ENCODE results near the gene PPP1R12A. TPM values are rescaled to one million over a fixed set of nuclear protein-coding genes. Genes with fewer than 3 reads are reported as not detected.
A peak's percentile ranks its signal among the peaks of the same experiment; 100 is the strongest.

Gene PPP1R12A
- total RNA-seq, 2 donors from 2014 or later: 57.5 to 79.2 TPM

GRCh38 chr12:79891506-79892162 is 43.3 kb downstream of the PPP1R12A start:
- H3K9me3 ChIP-seq: no peaks in the 10 kb centered on the region
- no peak for DNase-seq
- H3K36me3 ChIP-seq: no peaks in the 10 kb centered on the region
- no peaks in the 10 kb centered on the region for H3K27me3 ChIP-seq
- no peak overlapping the region for H3K9ac ChIP-seq (ENCODE audit: low read depth in 2 of 2, low read length in 2 of 2)
- TF ChIP-seq CTCF (IDR thresholded peaks at IDR 0.05): no peak
- no peak overlapping the region for H3K27ac ChIP-seq
- no peak overlapping the region for H3K4me3 ChIP-seq
- intact Hi-C loops (cut with DNase I): loop anchor here (10.0 kb wide), 1 partner anchor 293 kb away; no protein-coding TSS in a partner anchor
- H3K4me1 ChIP-seq: no peaks in the 10 kb centered on the region

GRCh38 chr12:79887890-79888289 is 47.0 kb downstream of the PPP1R12A start:
- no peak for DNase-seq
- no peak for TF ChIP-seq CTCF (IDR thresholded peaks at IDR 0.05)
- Histone ChIP-seq H3K9me3 (no peaks in the 10 kb centered on the region), H3K27ac (no peak overlapping the region), H3K36me3 (no peaks in the 10 kb centered on the region), H3K9ac (ENCODE audit: low read depth in 2 of 2, low read length in 2 of 2) (no peak overlapping the region), H3K4me3 (no peak overlapping the region), H3K4me1 (no peaks in the 10 kb centered on the region), H3K27me3 (no peaks in the 10 kb centered on the region)
- intact Hi-C loops (cut with DNase I): no loop called here

- peak; percentile 46 for TF ChIP-seq CTCF (IDR thresholded peaks at IDR 0.05)
- Histone ChIP-seq H3K27ac (no peak overlapping the region), H3K4me1 (no peaks in the 10 kb centered on the region), H3K4me3 (no peak overlapping the region), H3K9me3 (no peaks in the 10 kb centered on the region), H3K27me3 (no peaks in the 10 kb centered on the region), H3K36me3 (no peaks in the 10 kb centered on the region), H3K9ac (ENCODE audit: low read depth in 2 of 2, low read length in 2 of 2) (no peak overlapping the region)
- intact Hi-C loops (cut with DNase I): no loop called here
- DNase-seq: no peak
Measured at GRCh38 chr12:79886917-79887519, 47.9 kb downstream of the PPP1R12A start.

- Histone ChIP-seq H3K27ac (no peak overlapping the region), H3K9ac (ENCODE audit: low read depth in 2 of 2, low read length in 2 of 2) (no peak overlapping the region), H3K4me3 (no peak overlapping the region), H3K4me1 (no peaks in the 10 kb centered on the region), H3K27me3 (no peaks in the 10 kb centered on the region), H3K9me3 (no peaks in the 10 kb centered on the region), H3K36me3 (no peaks in the 10 kb centered on the region)
- intact Hi-C loops (cut with DNase I): no loop called here
- DNase-seq: no peak
- TF ChIP-seq CTCF (IDR thresholded peaks at IDR 0.05): no peak
Measured at GRCh38 chr12:79885911-79886490, 48.9 kb downstream of the PPP1R12A start.

GRCh38 chr12:79884401-79885006 is 50.4 kb downstream of the PPP1R12A start:
- no peak overlapping the region for H3K27ac ChIP-seq
- no peaks in the 10 kb centered on the region for H3K27me3 ChIP-seq
- H3K4me3 ChIP-seq: no peak overlapping the region
- no peaks in the 10 kb centered on the region for H3K36me3 ChIP-seq
- H3K9ac ChIP-seq (ENCODE audit: low read depth in 2 of 2, low read length in 2 of 2): no peak overlapping the region
- DNase-seq: no peak
- intact Hi-C loops (cut with DNase I): no loop called here
- no peaks in the 10 kb centered on the region for H3K9me3 ChIP-seq
- no peak for TF ChIP-seq CTCF (IDR thresholded peaks at IDR 0.05)
- no peaks in the 10 kb centered on the region for H3K4me1 ChIP-seq
